Endothelial cell (in vitro differentiated cells): ENCODE data around the gene MIEN1. TPM values are rescaled to one million over a fixed set of nuclear protein-coding genes. Genes with fewer than 3 reads are reported as not detected.

Experiments
- DNase-seq: peaks from one replicate; pipeline ENCODE4 v3.0.0; 2021; ENCODE audit warnings: low spot score
- H3K27ac Mint-ChIP-seq: one replicate; pipeline ENCODE4 v1.8.0; 2021; ENCODE audit warnings: mixed read lengths, inconsistent platforms; ENCODE audit not compliant: unreplicated experiment
- H3K27me3 Mint-ChIP-seq: one replicate; pipeline ENCODE4 v1.8.0; 2021; ENCODE audit warnings: mild to moderate bottlenecking, moderate library complexity, mixed read lengths, inconsistent platforms; ENCODE audit not compliant: unreplicated experiment
- H3K36me3 Mint-ChIP-seq: one replicate; pipeline ENCODE4 v1.8.0; 2021; ENCODE audit warnings: mild to moderate bottlenecking, low read depth, mixed read lengths, inconsistent platforms; ENCODE audit not compliant: unreplicated experiment
- H3K4me1 Mint-ChIP-seq: one replicate; pipeline ENCODE4 v1.8.0; 2021; ENCODE audit warnings: mild to moderate bottlenecking, mixed read lengths, inconsistent platforms; ENCODE audit not compliant: unreplicated experiment
- H3K4me3 Mint-ChIP-seq: one replicate; pipeline ENCODE4 v1.8.0; 2021; ENCODE audit warnings: mild to moderate bottlenecking, mixed read lengths, inconsistent platforms; ENCODE audit not compliant: unreplicated experiment
- H3K9me3 Mint-ChIP-seq: one replicate; pipeline ENCODE4 v1.8.0; 2021; ENCODE audit warnings: mixed read lengths, inconsistent platforms; ENCODE audit not compliant: unreplicated experiment
- long read RNA-seq: library from polyadenylated mRNA; unstranded; transcript quantifications from one replicate; pipeline ENCODE4 v2.0.0, GENCODE V29; 2020; ENCODE audit not compliant: unreplicated experiment
- total RNA-seq: library from RNA; stranded (reverse); fragmentation: NEBNext Ultra II Directional; extraction: Animal tissue kit (Norgen Biotek cat#: 25700); gene quantifications from one replicate; pipeline ENCODE4 v1.2.1, GENCODE V29; 2021; ENCODE audit not compliant: unreplicated experiment
- TF ChIP-seq, protein P1 (sequence below): fragments of 200-600 bp; sonication (generic); IDR thresholded peaks from one replicate; pipeline ENCODE4 v1.5.0; 2021; ENCODE audit warnings: antibody characterized with exemption; ENCODE audit not compliant: unreplicated experiment

The MIEN1 gene, protein sequence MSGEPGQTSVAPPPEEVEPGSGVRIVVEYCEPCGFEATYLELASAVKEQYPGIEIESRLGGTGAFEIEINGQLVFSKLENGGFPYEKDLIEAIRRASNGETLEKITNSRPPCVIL
- 15.5 TPM for total RNA-seq
- long read RNA-seq, transcript MIEN1-201 (4 exons, 1,006 nt) = major isoform, 19 of 21 reads
- long read RNA-seq, partial matches to known transcripts = 0 of 21 reads
- long read RNA-seq, other reads (novel, unspliced or antisense) = 0 of 21 reads

DNA sequence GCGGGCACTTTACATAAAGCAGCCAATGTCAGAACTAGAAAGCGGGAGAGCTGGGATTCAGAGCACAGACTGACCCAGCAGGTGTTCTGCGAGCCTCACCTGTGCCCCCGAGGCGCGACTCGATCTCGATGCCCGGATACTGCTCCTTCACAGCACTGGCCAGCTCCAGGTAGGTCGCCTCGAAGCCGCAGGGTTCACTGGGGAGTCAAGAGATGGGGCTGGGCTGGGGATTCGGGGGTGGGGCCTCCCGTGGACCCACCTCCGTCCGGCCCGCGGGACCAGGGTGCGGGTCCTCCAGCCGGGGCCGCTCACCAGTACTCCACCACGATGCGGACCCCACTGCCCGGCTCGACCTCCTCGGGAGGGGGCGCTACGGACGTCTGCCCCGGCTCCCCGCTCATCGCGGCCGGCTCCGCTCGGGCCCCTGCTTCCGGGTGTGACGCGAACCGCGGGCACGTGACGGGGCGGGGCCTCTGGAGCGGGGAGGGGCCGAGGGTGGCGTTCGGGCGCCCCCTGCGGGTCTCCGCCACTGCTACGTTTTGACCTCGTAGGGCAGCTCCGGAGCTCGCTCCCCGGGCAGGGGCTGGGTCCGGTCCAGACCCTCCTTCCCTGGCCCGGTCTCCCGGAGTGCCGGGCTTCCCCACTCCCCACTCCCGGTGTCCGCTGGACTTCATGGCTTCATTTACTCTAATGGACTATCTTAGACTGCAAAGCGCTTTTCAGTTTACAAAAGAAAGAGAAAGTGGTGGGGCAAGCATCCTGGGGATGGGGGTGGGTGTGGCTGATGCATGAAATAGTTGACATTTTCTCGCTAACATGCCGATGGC, at the start of gene MIEN1:
Gene MIEN1, minus strand, starts transcription at position 438 of the 827 bp plus-strand sequence. Its CDS starts 37 bp downstream, at position 401.
- peaks cover 6% of the 10 kb centered on the region for H3K27me3 Mint-ChIP-seq
- no peaks in the 10 kb centered on the region for H3K4me1 Mint-ChIP-seq
- H3K27ac Mint-ChIP-seq = peak within 1 kb of the TSS; percentile 36

DNA sequence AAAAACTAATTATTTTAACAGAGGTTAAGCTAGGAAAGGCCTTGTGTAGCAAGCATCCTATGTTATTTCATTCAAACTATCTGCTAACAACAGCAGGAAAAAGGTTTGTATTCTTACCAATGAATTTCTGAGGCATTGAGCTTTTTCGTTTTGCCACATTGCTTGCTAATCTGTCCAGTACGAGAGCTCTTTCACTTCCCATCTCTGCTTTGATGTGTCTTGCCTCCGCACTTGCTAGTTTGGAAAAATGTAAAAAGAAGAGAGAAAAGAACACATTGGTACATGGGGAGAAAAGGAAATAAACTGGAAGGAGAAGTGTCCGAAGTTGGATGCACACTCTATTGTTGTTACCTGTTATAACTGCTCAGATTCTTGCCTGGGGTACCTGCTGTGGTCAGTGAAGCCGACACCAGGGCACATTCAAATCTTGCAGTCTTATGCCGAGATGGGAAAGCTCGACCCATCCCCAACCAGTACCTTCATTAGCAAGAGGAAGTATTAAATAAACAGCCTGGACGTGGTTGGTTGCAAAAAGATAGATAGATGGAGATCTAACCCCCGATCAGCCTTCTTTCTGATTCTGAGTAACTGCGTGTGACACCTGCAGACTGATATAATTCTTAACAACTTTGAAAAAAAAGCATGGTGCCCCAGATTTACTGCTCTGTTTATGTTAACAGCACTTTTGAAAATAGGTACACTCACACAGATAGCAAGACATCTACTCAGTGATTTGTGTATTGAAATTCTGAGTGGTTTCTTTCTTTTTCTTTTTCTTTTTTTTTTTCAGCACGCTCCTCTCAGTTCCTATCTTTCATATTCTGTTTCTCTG, 47.4 kb upstream of the MIEN1 start:
- Mint-ChIP-seq H3K4me3 (no peak overlapping the region), H3K27ac (no peak overlapping the region), H3K36me3 (no peaks in the 10 kb centered on the region), H3K9me3 (no peaks in the 10 kb centered on the region), H3K27me3 (no peaks in the 10 kb centered on the region), H3K4me1 (peaks cover 8% of the 10 kb centered on the region)
- DNase-seq = no peak
- TF ChIP-seq, protein P1, sequence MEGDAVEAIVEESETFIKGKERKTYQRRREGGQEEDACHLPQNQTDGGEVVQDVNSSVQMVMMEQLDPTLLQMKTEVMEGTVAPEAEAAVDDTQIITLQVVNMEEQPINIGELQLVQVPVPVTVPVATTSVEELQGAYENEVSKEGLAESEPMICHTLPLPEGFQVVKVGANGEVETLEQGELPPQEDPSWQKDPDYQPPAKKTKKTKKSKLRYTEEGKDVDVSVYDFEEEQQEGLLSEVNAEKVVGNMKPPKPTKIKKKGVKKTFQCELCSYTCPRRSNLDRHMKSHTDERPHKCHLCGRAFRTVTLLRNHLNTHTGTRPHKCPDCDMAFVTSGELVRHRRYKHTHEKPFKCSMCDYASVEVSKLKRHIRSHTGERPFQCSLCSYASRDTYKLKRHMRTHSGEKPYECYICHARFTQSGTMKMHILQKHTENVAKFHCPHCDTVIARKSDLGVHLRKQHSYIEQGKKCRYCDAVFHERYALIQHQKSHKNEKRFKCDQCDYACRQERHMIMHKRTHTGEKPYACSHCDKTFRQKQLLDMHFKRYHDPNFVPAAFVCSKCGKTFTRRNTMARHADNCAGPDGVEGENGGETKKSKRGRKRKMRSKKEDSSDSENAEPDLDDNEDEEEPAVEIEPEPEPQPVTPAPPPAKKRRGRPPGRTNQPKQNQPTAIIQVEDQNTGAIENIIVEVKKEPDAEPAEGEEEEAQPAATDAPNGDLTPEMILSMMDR = no peak

More for the DNA sequence above, at the start of gene MIEN1:
- DNase-seq = peak; percentile 98
- TF ChIP-seq, protein P1 = peak; percentile 94
- H3K36me3 Mint-ChIP-seq = peaks cover 9% of the 10 kb centered on the region
- no peaks in the 10 kb centered on the region for H3K9me3 Mint-ChIP-seq
- peak within 1 kb of the TSS; percentile 88 for H3K4me3 Mint-ChIP-seq

DNA sequence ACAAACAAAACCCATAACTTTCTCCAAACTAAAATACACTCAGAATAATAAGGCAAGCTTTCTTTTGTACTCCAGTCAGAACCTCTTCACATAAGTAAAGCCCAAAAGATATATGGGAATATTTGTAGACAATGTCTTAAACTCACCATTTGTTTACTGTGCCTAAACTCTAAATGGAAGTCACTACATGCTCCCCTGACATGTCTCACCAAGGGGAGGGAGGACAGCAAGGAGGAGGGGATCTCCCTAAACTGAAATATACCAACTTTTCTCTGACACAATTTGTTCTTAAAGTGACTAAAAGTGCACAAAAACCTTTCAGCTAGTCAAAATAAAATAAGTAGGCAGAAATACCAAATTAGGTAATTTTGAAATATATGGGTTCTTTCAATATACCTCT, 45.9 kb upstream of the MIEN1 start:
- Mint-ChIP-seq H3K9me3 (no peaks in the 10 kb centered on the region), H3K27ac (no peak overlapping the region), H3K4me1 (peaks cover 14% of the 10 kb centered on the region), H3K36me3 (no peaks in the 10 kb centered on the region), H3K27me3 (no peaks in the 10 kb centered on the region), H3K4me3 (no peak overlapping the region)
- TF ChIP-seq, protein P1 = no peak
- no peak for DNase-seq

DNA sequence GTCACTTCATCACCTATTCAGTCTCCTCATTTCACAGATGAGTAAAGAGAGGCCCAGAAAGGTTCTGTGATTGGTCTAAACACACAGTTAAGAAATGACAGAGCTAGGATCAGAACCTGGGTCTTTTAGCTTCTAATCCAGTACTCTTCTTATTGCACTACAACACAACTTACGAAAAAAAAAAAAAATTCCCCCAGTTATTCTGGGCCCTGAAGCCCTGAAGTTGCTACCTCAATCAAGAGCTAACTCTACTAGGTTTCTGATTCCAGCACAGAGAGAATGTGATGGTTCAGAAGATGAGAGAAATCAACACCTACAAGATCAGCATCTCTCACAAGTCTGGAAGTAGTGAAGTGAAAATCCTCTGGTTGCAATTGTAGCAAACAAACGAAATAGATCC, 44.7 kb upstream of the MIEN1 start:
- Mint-ChIP-seq H3K9me3 (no peaks in the 10 kb centered on the region), H3K4me1 (peaks cover 13% of the 10 kb centered on the region), H3K36me3 (no peaks in the 10 kb centered on the region), H3K4me3 (no peak overlapping the region), H3K27ac (no peak overlapping the region), H3K27me3 (no peaks in the 10 kb centered on the region)
- TF ChIP-seq, protein P1 = no peak
- no peak for DNase-seq
